B cell (primary cell): ENCODE measurements around the gene ANKDD1A. TPM values are rescaled to one million over a fixed set of nuclear protein-coding genes. Genes with fewer than 3 reads are reported as not detected.

Experiments
- ATAC-seq: fragments of 200-7000 bp; cut with Tn5 transposase; one replicate; pipeline ENCODE4 v1.10.0; 2021; ENCODE audit warnings: low read depth, mild to moderate bottlenecking, moderate number of reproducible peaks, moderate library complexity
- CTCF ChIA-PET: fragments of 350-600 bp; sonication (Branson Sonifier 250); formaldehyde crosslinking; loops from one replicate; lab custom pipeline; 2021; ENCODE audit warnings: antibody characterized with exemption, inconsistent platforms; lab: Charles Lee
- POLR2A ChIA-PET: fragments of 350-600 bp; sonication (Branson Sonifier 250); formaldehyde crosslinking; loops from one replicate; lab custom pipeline; 2021; ENCODE audit warnings: antibody characterized with exemption; lab: Charles Lee
- DNase-seq: peaks from one replicate; pipeline ENCODE4 v3.0.0; 2013
- H2AFZ ChIP-seq: 2 replicates; pipeline ENCODE4 v1.6.1; 2012; ENCODE audit warnings: mild to moderate bottlenecking, low read depth, low read length; ENCODE audit not compliant: insufficient read depth, poor library complexity, severe bottlenecking
- H3K27ac ChIP-seq, 2 donors: 1 replicate in 1 of 2; 2 replicates in 1 of 2; pipeline ENCODE4 v1.5.1; 2012 to 2013; ENCODE audit warnings: low read length in 2 of 2, mild to moderate bottlenecking in 2 of 2, moderate library complexity in 1 of 2
- H3K27me3 ChIP-seq, 4 experiments: fragments of 200-600 bp in 1 of 4; sonication (generic) in 1 of 4; replicated peaks in 1 of 4; 1 replicate in 2 of 4; 2 replicates in 2 of 4; pipeline versions ENCODE4 v1.6.1 to v1.7.0; 2013 to 2016; ENCODE audit warnings: low read length in 3 of 4, mild to moderate bottlenecking in 2 of 4, mixed read lengths in 1 of 4, moderate library complexity in 1 of 4; ENCODE audit not compliant: insufficient read depth in 4 of 4, control insufficient read depth in 3 of 4; ENCODE audit errors: control extremely low read depth in 1 of 4
- H3K36me3 ChIP-seq, 2 experiments: replicated peaks in 1 of 2; 1 replicate in 1 of 2; 2 replicates in 1 of 2; pipeline versions ENCODE4 v1.6.1 to v1.7.1; 2013; ENCODE audit warnings: low read length in 1 of 2; ENCODE audit not compliant: insufficient read depth in 2 of 2, control insufficient read depth in 1 of 2; ENCODE audit errors: control extremely low read depth in 1 of 2, extremely low read depth in 1 of 2
- H3K4me1 ChIP-seq, 2 donors: fragments of 200-600 bp in 1 of 2; sonication (generic) in 1 of 2; 1 replicate in 1 of 2; 2 replicates in 1 of 2; pipeline versions ENCODE4 v1.5.1 to v1.6.1; 2013 to 2017; ENCODE audit warnings: low read length in 2 of 2; ENCODE audit not compliant: control insufficient read depth in 2 of 2, insufficient read depth in 2 of 2
- H3K4me2 ChIP-seq: replicated peaks from 2 replicates; pipeline ENCODE3; 2012; ENCODE audit warnings: mild to moderate bottlenecking, low read depth, low read length; ENCODE audit not compliant: poor library complexity, severe bottlenecking
- H3K4me3 ChIP-seq, 5 experiments: fragments of 200-600 bp in 1 of 5; sonication (generic) in 1 of 5; 1 replicate in 3 of 5; 2 replicates in 2 of 5; pipeline versions ENCODE4 v1.5.1 to v1.7.0; 2011 to 2016; ENCODE audit warnings: low read length in 4 of 5, mild to moderate bottlenecking in 4 of 5, low read depth in 2 of 5, control low read depth in 1 of 5, moderate library complexity in 1 of 5; ENCODE audit not compliant: insufficient read depth in 1 of 5; ENCODE audit errors: control extremely low read depth in 1 of 5, extremely low read depth in 1 of 5
- H3K79me2 ChIP-seq: fragments of 200-600 bp; sonication (generic); one replicate; pipeline ENCODE4 v1.6.0; 2016; ENCODE audit warnings: low read length; ENCODE audit not compliant: control insufficient read depth, insufficient read depth
- H3K9ac ChIP-seq: fragments of 200-600 bp; sonication (generic); 2 replicates; pipeline ENCODE4 v1.6.1; 2017; ENCODE audit warnings: mild to moderate bottlenecking, low read length, moderate library complexity
- H3K9me3 ChIP-seq, 3 donors: one replicate each; pipeline versions ENCODE4 v1.6.1 to v1.7.1; 2013; ENCODE audit warnings: low read length in 2 of 3; ENCODE audit not compliant: control insufficient read depth in 2 of 3, insufficient read depth in 1 of 3; ENCODE audit errors: control extremely low read depth in 1 of 3
- H4K20me1 ChIP-seq: 2 replicates; pipeline ENCODE4 v1.6.0; 2012; ENCODE audit warnings: mild to moderate bottlenecking, low read length; ENCODE audit not compliant: insufficient read depth, control insufficient read depth, poor library complexity, severe bottlenecking
- H3K27ac Mint-ChIP-seq: one replicate; pipeline ENCODE4 v1.8.0; 2021; ENCODE audit warnings: mixed read lengths
- H3K27me3 Mint-ChIP-seq: one replicate; pipeline ENCODE4 v1.8.0; 2021; ENCODE audit warnings: mixed read lengths
- H3K4me1 Mint-ChIP-seq: one replicate; pipeline ENCODE4 v1.8.0; 2021; ENCODE audit warnings: mixed read lengths
- H3K4me3 Mint-ChIP-seq: one replicate; pipeline ENCODE4 v1.8.0; 2021; ENCODE audit warnings: mixed read lengths
- H3K9me3 Mint-ChIP-seq: one replicate; pipeline ENCODE4 v1.8.0; 2022; ENCODE audit warnings: mixed read lengths; ENCODE audit not compliant: insufficient read depth
- CTCF ChIP-seq: fragments of 200-600 bp; IDR thresholded peaks from one replicate; pipeline ENCODE4 v1.8.0; 2022; ENCODE audit warnings: antibody characterized with exemption, mild to moderate bottlenecking
- EZH2 ChIP-seq: IDR thresholded peaks from 2 replicates; pipeline ENCODE4 v1.6.1; 2012; ENCODE audit warnings: borderline replicate concordance, low read depth, mild to moderate bottlenecking, moderate library complexity, low read length; ENCODE audit not compliant: insufficient read depth, poor library complexity, severe bottlenecking
- WGBS: methylation state at CpG from one replicate; pipeline ENCODE4 v1.1.5; 2013; ENCODE audit warnings: missing lambda C conversion rate; ENCODE audit not compliant: insufficient coverage; 5-methylcytosine and 5-hydroxymethylcytosine counted together
- intact Hi-C: fragments of 100-400 bp; cut with micrococcal nuclease; formaldehyde crosslinking; loops from one replicate; pipeline ENCODE4 v1.10.0; 2022
- polyA plus RNA-seq: library from polyadenylated mRNA; depleted of rRNA; stranded (reverse); fragments of >200 nt; gene quantifications from 2 replicates; pipeline ENCODE4 v1.2.3, GENCODE V29; 2012
- total RNA-seq, 2 donors: library from RNA; stranded (reverse); fragments of 120-200 nt in 1 of 2; gene quantifications; 1 replicate in 1 of 2; 2 replicates in 1 of 2; pipeline versions ENCODE4 v1.2.3 to v1.2.4, GENCODE V29; 2013 to 2022

Gene ANKDD1A
- total and polyA plus RNA-seq, 2 donors (not counting 1 experiment from before 2014, with no cell fraction given), result 2.6 to 2.7 TPM

DNA sequence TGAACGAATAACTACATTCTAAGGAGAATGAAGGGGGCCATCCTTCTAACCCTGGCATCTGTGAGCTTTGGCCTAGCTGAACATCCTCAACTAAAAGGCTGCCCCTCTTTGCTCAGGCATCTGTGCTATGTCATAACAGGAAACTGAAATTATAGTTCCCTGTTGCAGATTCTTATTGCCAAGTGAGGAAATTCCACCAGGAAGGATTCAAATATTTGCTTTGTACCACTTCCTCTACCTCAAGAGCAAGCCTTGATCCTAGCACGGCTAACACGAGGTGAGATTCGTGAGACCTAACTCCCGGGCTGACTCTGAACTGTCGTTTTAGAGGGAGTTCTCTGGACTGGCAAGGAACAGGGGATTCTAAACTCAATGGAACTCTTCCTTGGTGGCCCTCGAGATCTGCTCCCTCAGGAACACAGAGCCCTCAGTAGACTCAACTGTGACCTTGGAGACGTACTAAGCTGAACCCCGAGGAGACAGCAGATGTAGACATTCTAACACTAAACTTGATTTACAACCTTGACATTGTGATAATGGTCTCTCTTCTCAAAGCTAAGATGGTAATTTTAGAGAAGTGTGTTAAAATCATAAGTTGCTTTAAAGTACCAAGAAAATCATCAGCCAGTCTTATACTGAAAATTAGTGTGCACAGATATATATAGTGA, 73.8 kb downstream of the ANKDD1A start:
- ChIA-PET CTCF (interaction anchor here (1.3 to 1.7 kb wide), 2 partner anchors 15 to 24 kb away, joined by 3 to 4 read pairs; no protein-coding TSS in a partner anchor), POLR2A (no interaction called here)
- H3K4me3 ChIP-seq, result no peak overlapping the region
- H4K20me1 ChIP-seq, result no peaks in the 10 kb centered on the region
- H2AFZ ChIP-seq, result no peak overlapping the region
- ATAC-seq (no peak), DNase-seq (no peak)
- Mint-ChIP-seq H3K4me1 (peaks cover 49% of the 10 kb centered on the region), H3K9me3 (no peaks in the 10 kb centered on the region), H3K27ac (peak overlapping the region; percentile 47), H3K4me3 (peak overlapping the region; percentile 30), H3K27me3 (no peaks in the 10 kb centered on the region)
- WGBS, result 18% methylated on average over 6 of the region's 9 CpGs
- H3K27ac ChIP-seq, result peak overlapping the region; percentile 36 to 55
- TF ChIP-seq CTCF, result no peak
- TF ChIP-seq EZH2, result no peak
- H3K27me3 ChIP-seq, result no peaks in the 10 kb centered on the region
- H3K36me3 ChIP-seq, result peaks cover 0 to 13% of the 10 kb centered on the region in 2 experiments
- H3K4me1 ChIP-seq, result peaks cover 34 to 38% of the 10 kb centered on the region in 2 donors
- peaks cover 69% of the 10 kb centered on the region for H3K79me2 ChIP-seq
- intact Hi-C loops, result no loop called here
- H3K9me3 ChIP-seq, result no peaks in the 10 kb centered on the region
- H3K4me2 ChIP-seq, result peak overlapping the region; percentile 59
- H3K9ac ChIP-seq, result no peak overlapping the region

GRCh38 chr15:64987136-64987535, 75.4 kb downstream of the ANKDD1A start:
- Mint-ChIP-seq H3K4me1 (peaks cover 52% of the 10 kb centered on the region), H3K27me3 (no peaks in the 10 kb centered on the region), H3K4me3 (peak overlapping the region; percentile 62), H3K9me3 (no peaks in the 10 kb centered on the region), H3K27ac (peak overlapping the region; percentile 21)
- TF ChIP-seq EZH2, result no peak
- no peak for TF ChIP-seq CTCF
- Histone ChIP-seq H3K27ac (no peak overlapping the region), H3K9ac (no peak overlapping the region), H3K4me3 (no peak overlapping the region), H3K36me3 (peaks cover 0 to 6% of the 10 kb centered on the region in 2 experiments), H2AFZ (no peak overlapping the region), H4K20me1 (no peaks in the 10 kb centered on the region), H3K9me3 (no peaks in the 10 kb centered on the region), H3K79me2 (peaks cover 62% of the 10 kb centered on the region), H3K27me3 (no peaks in the 10 kb centered on the region), H3K4me2 (no peak overlapping the region), H3K4me1 (peaks cover 34 to 40% of the 10 kb centered on the region in 2 donors)
- ChIA-PET POLR2A (no interaction called here), CTCF (interaction anchor here (0.7 to 0.8 kb wide), 2 partner anchors 176 to 289 kb away, joined by 3 read pairs; no protein-coding TSS in a partner anchor)
- intact Hi-C loops, result no loop called here
- DNase-seq (no peak), ATAC-seq (no peak)
- WGBS, result no CpG with 5 or more reads among the region's 3 CpGs
